CD4-positive, CD25-positive, alpha-beta regulatory T cell (primary cell): ENCODE measurements around the gene TNRC18. TPM values are rescaled to one million over a fixed set of nuclear protein-coding genes. Genes with fewer than 3 reads are reported as not detected.
"Not testable (repeated sequence)": the region's sequence is repeated elsewhere in the genome, so short reads cannot be mapped to it uniquely, and the experiment has no call there.

Experiments used
- ATAC-seq, 2 donors: fragments of 150-1000 bp; cut with Tn5 transposase; one replicate each; pipeline ENCODE4 v1.10.0; 2021; ENCODE audit warnings: low read depth in 2 of 2, moderate number of reproducible peaks in 2 of 2, moderate library complexity in 1 of 2
- DNase-seq, 3 donors: peaks; one replicate each; pipeline versions ENCODE4 v3.0.0 to v3.0.0-alpha.2; 2012 to 2022; ENCODE audit warnings: mixed read lengths in 1 of 3
- H3K27ac ChIP-seq: one replicate; pipeline ENCODE4 v1.7.0; 2013; ENCODE audit warnings: mild to moderate bottlenecking, low read length; ENCODE audit not compliant: insufficient read depth, poor library complexity, severe bottlenecking
- H3K27me3 ChIP-seq: one replicate; pipeline ENCODE4 v1.7.0; 2013; ENCODE audit warnings: low read length; ENCODE audit not compliant: control insufficient read depth, insufficient read depth
- H3K36me3 ChIP-seq: one replicate; pipeline ENCODE4 v1.7.0; 2013; ENCODE audit warnings: mild to moderate bottlenecking, low read length, moderate library complexity; ENCODE audit not compliant: control insufficient read depth, insufficient read depth
- H3K4me1 ChIP-seq: 2 replicates; pipeline ENCODE4 v1.7.0; 2013; ENCODE audit warnings: mild to moderate bottlenecking, low read length; ENCODE audit not compliant: insufficient read depth, control insufficient read depth, poor library complexity, severe bottlenecking
- H3K4me3 ChIP-seq: one replicate; pipeline ENCODE4 v1.7.0; 2013; ENCODE audit warnings: low read depth, mild to moderate bottlenecking, low read length, moderate library complexity
- H3K9me3 ChIP-seq, 2 experiments: 1 replicate in 1 of 2; 2 replicates in 1 of 2; pipeline ENCODE4 v1.7.0; 2013; ENCODE audit warnings: low read length in 2 of 2, mild to moderate bottlenecking in 1 of 2, moderate library complexity in 1 of 2; ENCODE audit not compliant: control insufficient read depth in 2 of 2
- H3K27ac Mint-ChIP-seq, 3 donors: one replicate each; pipeline ENCODE4 v1.8.0; 2020 to 2022; ENCODE audit warnings: mild to moderate bottlenecking in 3 of 3, mixed read lengths in 3 of 3, moderate library complexity in 2 of 3
- H3K27me3 Mint-ChIP-seq: one replicate; pipeline ENCODE4 v1.8.0; 2022; ENCODE audit warnings: mild to moderate bottlenecking, mixed read lengths
- H3K36me3 Mint-ChIP-seq: one replicate; pipeline ENCODE4 v1.8.0; 2020; ENCODE audit warnings: mixed read lengths
- H3K4me1 Mint-ChIP-seq, 4 donors: one replicate each; pipeline ENCODE4 v1.8.0; 2020 to 2022; ENCODE audit warnings: mixed read lengths in 4 of 4, mild to moderate bottlenecking in 1 of 4
- H3K4me3 Mint-ChIP-seq, 4 donors: one replicate each; pipeline ENCODE4 v1.8.0; 2020 to 2022; ENCODE audit warnings: mild to moderate bottlenecking in 4 of 4, mixed read lengths in 4 of 4, moderate library complexity in 3 of 4
- H3K9me3 Mint-ChIP-seq, 7 donors: one replicate each; pipeline ENCODE4 v1.8.0; 2020 to 2022; ENCODE audit warnings: mixed read lengths in 7 of 7, mild to moderate bottlenecking in 3 of 7, moderate library complexity in 2 of 7
- polyA plus RNA-seq, 4 donors: library from polyadenylated mRNA; unstranded; fragments of 300-500 nt; fragmentation: Illumina TruSeq; gene quantifications; one replicate each; pipeline ENCODE4 v1.2.3, GENCODE V29; 2021
- total RNA-seq: library from RNA; stranded (reverse); gene quantifications from one replicate; pipeline ENCODE4 v1.2.3, GENCODE V29; 2022

The TNRC18 gene
- total and polyA plus RNA-seq, 5 donors from 2014 or later = 0.17 to 80.1 (median 0.60) TPM

DNA sequence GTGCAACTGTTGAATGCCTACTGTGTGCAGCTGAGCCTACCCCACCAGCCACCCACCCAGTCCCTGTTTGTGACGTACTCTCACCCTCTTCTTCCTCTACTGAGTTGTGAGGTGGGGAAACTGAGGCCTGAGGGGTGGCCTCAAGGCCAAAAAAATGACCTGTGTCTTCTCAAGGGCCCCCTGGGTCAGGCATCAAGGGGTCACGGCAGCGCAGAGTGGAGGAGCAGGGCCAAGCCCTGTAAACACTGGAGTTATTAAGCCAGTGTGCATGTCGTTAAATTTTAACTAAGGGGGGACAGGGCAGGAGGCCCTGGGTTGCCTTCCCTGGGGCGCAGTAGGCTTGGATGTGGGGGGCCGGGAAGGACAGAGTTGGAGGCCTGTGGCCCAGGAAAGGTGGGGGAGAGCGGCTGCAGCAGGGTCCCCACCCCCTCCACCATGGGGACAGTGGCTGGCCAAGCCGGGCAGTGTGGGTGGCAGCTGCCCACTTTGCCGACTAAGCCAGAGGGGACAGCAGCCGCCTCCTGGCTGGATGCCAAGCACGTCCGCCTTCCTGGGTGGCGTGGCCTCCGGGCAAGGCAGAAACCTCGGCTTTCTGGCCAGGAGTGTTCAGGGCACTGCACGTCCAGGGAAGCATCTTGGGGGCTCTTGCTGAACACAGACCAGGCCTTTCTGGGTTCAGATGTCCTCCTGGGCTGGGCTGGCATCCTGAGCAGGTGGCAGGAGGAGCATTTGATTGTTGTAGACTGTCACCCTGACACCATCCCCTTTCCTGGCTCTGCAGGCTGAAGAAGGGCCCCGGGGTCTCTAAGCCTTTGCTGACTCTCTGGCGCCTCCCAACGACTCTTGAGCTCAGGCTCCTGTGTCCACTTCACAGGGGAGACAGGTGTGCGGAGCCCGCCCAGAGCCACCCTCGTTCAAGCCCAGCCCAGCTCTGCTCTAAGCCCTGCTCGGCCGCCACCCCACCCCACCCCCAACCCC lies 139.0 kb downstream of the TNRC18 start:
- H3K4me1 Mint-ChIP-seq = peaks cover 0 to 4% (median 0%) of the 10 kb centered on the region in 4 donors
- Histone ChIP-seq H3K4me3 (no peak overlapping the region), H3K4me1 (peaks cover 6% of the 10 kb centered on the region), H3K27ac (no peak overlapping the region), H3K27me3 (no peaks in the 10 kb centered on the region), H3K9me3 (no peaks in the 10 kb centered on the region), H3K36me3 (no peaks in the 10 kb centered on the region)
- H3K9me3 Mint-ChIP-seq = no peaks in the 10 kb centered on the region
- ATAC-seq (no peak), DNase-seq (peak in 1 of 3 donors; percentile 15)
- H3K36me3 Mint-ChIP-seq = no peaks in the 10 kb centered on the region
- peaks cover 23% of the 10 kb centered on the region for H3K27me3 Mint-ChIP-seq
- no peak overlapping the region for H3K27ac Mint-ChIP-seq
- peak overlapping the region in 2 of 4 donors; percentile 26 to 58 for H3K4me3 Mint-ChIP-seq

DNA sequence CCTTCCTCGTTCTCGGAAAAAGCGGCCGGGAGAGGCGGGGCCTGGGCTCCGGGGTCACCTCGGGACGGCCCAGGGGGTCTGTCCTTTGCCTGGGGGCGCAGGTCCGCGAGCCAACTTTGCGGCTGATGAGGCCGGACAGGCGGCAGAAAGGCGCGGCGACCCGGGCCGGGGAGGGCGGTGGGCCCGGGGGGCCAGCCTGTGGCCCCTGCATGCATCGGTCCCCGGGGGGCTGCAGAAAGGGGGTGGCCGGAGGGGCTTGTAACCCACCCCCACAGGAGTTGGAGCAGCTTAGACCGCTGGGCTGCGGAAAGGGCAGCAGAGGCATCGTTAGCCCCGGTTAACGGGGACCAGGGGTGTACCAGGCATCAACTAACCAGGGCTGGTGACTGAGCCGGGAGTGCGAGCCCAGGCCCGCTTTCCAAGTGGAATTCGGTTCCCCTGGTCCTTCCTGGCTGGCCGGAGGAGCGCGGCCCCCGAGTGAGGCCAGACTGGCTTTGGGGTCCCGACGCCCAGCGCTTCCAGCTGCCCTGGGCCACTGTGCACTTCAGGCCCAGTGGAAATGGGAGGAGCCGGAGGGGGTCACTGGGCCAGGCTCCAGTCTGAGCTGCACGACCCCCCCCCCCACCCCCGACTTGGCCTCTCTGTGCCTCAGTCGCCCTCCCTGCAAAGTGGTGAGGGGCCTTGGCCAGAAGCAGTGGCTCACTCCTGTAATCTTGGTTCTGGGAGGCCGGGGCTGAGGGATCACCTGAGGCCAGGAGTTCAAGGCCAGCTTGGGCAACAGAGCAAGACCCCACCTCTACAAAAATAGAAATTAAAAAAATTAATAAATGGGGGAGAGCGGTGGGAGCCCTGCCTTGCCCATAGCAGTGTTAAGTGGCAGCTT lies 140.0 kb downstream of the TNRC18 start:
- H3K27me3 Mint-ChIP-seq = peaks cover 29% of the 10 kb centered on the region
- DNase-seq (no peak), ATAC-seq (no peak)
- no peaks in the 10 kb centered on the region for H3K36me3 ChIP-seq
- no peak overlapping the region for H3K4me3 ChIP-seq
- no peaks in the 10 kb centered on the region for H3K9me3 Mint-ChIP-seq
- H3K4me1 ChIP-seq = peaks cover 6% of the 10 kb centered on the region
- H3K27ac Mint-ChIP-seq = no peak overlapping the region
- H3K9me3 ChIP-seq = no peaks in the 10 kb centered on the region
- H3K27ac ChIP-seq = no peak overlapping the region
- peaks cover 0 to 4% (median 0%) of the 10 kb centered on the region in 4 donors for H3K4me1 Mint-ChIP-seq
- H3K36me3 Mint-ChIP-seq = no peaks in the 10 kb centered on the region
- no peaks in the 10 kb centered on the region for H3K27me3 ChIP-seq
- no peak overlapping the region for H3K4me3 Mint-ChIP-seq

DNA sequence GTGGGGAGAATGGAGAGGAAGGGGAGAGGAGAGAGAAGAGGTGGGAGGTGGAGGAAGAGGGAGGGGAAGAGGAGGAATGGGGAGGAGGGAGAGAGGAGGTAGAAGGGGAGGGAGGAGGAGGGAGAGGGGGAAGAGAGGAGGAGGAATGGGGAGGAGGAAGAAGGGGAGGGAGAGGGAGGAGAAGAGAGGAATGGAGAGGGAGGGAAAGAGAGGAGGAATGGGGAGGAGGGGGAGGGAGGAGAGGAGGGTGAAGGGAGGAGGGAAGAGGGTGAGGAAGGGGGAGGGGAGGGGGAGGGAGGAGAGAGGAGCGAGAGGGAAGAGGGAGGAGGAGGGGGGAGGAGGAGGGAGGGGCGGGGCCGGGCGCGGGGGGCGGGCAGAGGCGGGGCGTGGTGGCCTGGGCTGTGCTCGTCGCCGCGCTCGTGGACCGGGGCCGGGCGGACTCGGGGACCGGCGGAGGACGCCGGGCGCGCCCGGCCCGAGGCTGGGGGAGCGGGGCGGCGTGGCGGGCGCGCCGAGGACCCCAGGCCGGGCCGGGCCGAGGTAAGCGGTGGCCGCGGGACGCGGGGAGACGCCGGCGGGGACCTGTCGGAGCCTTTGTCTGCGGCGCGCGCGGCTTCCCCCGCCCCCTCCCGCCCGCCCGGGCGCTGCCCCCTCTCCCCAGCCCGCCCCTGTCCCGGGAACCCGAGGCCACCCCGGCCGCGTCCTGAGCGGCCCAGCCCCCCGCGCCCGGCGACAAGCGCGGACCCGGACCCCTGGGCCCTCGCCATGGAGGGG lies 140.9 kb downstream of the TNRC18 start, which contains the start of gene SLC29A4:
Gene SLC29A4, plus strand, starts transcription at position 401 of the 774 bp plus-strand sequence. CDS start 4,874 bp downstream, outside the sequence.
- Mint-ChIP-seq H3K36me3 (no peaks in the 10 kb centered on the region), H3K4me1 (peaks cover 0 to 4% (median 0%) of the 10 kb centered on the region in 4 donors), H3K27ac (no peak within 1 kb of the TSS), H3K9me3 (no peaks in the 10 kb centered on the region), H3K27me3 (peaks cover 30% of the 10 kb centered on the region), H3K4me3 (no peak within 1 kb of the TSS)
- no peak within 1 kb of the TSS for H3K4me3 ChIP-seq
- no peak for ATAC-seq
- H3K36me3 ChIP-seq = no peaks in the 10 kb centered on the region
- H3K9me3 ChIP-seq = no peaks in the 10 kb centered on the region
- DNase-seq = no peak
- no peaks in the 10 kb centered on the region for H3K27me3 ChIP-seq
- H3K4me1 ChIP-seq = peaks cover 6% of the 10 kb centered on the region
- H3K27ac ChIP-seq = no peak within 1 kb of the TSS

DNA sequence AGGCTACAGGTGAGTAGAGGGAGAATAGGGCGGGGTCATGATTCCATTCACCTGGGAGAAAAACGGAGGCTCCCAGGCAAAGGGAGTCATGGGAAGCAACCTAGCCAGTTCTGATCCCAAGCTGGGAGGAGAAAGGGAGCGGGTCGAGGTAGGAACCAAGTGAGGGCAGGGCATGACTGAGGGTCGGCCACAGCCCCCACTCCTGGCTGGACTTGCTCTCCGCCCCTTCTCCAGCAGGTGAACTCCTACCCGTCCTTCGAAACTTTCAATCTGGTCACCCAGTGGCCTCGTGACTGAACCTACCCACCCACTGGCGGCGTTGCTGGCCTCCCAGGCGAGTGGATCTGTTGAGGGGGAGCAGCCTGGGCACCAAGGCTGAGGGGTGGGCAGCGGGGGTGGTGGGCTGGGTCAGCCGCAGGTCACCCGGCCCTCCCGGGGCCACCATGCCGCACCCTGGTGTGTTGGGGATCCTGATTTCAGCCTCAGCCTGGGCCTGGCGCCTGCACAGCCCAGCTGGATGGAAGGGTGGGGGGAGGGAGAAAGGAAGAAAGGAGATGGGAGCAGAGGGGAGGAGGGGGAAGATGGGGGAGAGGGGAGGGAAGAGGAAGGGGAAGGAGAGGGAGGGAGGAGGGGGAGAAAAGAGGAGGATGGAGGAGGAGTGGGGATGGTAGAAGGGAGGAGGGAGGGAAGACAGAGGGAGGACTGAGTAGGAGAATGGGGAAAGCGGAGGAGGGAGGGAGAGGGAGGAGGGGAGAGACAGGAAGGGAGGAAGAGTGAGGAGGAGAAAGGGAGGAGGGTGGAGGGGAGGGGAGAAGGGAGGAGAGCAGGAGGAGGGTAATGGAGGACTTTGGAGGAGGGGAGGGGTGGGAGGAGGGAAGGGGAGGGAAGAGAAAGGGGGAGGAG lies 141.8 kb downstream of the TNRC18 start:
- H3K27me3 ChIP-seq, H3K4me1 ChIP-seq, H3K4me3 ChIP-seq, H3K9me3 ChIP-seq, H3K36me3 ChIP-seq, H3K36me3 Mint-ChIP-seq, H3K9me3 Mint-ChIP-seq, H3K27ac Mint-ChIP-seq, H3K27ac ChIP-seq, ATAC-seq, DNase-seq, H3K4me1 Mint-ChIP-seq: not testable (repeated sequence)
- peak overlapping the region; percentile 29 to 44 (median 32) for H3K4me3 Mint-ChIP-seq
- H3K27me3 Mint-ChIP-seq = peaks cover 28% of the 10 kb centered on the region

DNA sequence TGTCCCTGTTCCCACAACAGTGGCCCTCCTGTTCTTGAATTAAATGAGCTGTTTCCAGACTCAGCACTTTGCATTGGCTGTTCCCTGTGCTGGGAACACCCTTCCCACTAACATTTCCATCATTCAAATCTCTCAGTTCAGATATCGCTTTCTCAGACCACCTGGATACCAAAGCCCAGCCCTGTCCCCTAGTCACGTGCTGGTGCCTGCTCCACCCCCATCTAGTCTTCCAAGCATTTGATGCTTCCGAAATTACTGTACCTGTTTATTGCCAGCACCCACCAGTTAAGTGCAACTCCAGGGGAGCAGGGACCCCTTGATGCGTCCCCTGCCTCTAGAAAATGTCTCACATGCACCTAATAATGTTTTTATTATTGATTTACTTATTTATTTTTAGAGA lies 143.9 kb downstream of the TNRC18 start:
- no peak overlapping the region for H3K27ac ChIP-seq
- no peak for ATAC-seq
- no peaks in the 10 kb centered on the region for H3K36me3 ChIP-seq
- Mint-ChIP-seq H3K9me3 (no peaks in the 10 kb centered on the region), H3K36me3 (no peaks in the 10 kb centered on the region), H3K4me1 (peaks cover 0 to 4% (median 0%) of the 10 kb centered on the region in 4 donors), H3K27me3 (peaks cover 19% of the 10 kb centered on the region), H3K27ac (no peak overlapping the region), H3K4me3 (no peak overlapping the region)
- peaks cover 6% of the 10 kb centered on the region for H3K4me1 ChIP-seq
- no peaks in the 10 kb centered on the region for H3K27me3 ChIP-seq
- no peak for DNase-seq
- no peak overlapping the region for H3K4me3 ChIP-seq
- no peaks in the 10 kb centered on the region for H3K9me3 ChIP-seq

DNA sequence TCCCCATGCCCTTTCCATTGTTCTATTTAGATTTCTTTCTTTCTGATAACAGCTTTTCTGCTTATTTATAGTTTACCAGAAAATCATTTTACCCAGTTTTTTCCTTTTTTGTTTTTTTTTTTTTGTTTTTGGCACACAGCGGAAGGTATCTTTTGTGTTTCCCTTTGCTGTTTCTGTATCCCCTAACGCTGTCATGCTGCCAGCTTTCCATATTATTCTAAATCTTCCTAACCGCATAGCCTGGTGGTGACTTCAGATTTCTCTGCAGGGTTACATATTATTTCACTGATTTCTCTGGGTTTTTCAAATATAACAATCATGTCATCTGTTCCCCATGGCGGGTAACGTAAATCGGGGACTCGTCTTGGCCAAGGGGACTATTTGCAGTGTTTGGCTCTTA lies 144.9 kb downstream of the TNRC18 start:
- H3K4me3 Mint-ChIP-seq = peak overlapping the region in 1 of 4 donors; percentile 40
- no peaks in the 10 kb centered on the region for H3K36me3 Mint-ChIP-seq

More for the DNA sequence above, 144.9 kb downstream of the TNRC18 start:
- ATAC-seq = no peak
- Mint-ChIP-seq H3K9me3 (no peaks in the 10 kb centered on the region), H3K27ac (no peak overlapping the region), H3K27me3 (peaks cover 19% of the 10 kb centered on the region), H3K4me1 (no peaks in the 10 kb centered on the region)
- Histone ChIP-seq H3K27ac (no peak overlapping the region), H3K36me3 (no peaks in the 10 kb centered on the region), H3K27me3 (no peaks in the 10 kb centered on the region), H3K4me3 (no peak overlapping the region), H3K4me1 (peaks cover 6% of the 10 kb centered on the region), H3K9me3 (no peaks in the 10 kb centered on the region)
- no peak for DNase-seq
